Measurements from ENCODE around the gene TNFAIP2.

DNA sequence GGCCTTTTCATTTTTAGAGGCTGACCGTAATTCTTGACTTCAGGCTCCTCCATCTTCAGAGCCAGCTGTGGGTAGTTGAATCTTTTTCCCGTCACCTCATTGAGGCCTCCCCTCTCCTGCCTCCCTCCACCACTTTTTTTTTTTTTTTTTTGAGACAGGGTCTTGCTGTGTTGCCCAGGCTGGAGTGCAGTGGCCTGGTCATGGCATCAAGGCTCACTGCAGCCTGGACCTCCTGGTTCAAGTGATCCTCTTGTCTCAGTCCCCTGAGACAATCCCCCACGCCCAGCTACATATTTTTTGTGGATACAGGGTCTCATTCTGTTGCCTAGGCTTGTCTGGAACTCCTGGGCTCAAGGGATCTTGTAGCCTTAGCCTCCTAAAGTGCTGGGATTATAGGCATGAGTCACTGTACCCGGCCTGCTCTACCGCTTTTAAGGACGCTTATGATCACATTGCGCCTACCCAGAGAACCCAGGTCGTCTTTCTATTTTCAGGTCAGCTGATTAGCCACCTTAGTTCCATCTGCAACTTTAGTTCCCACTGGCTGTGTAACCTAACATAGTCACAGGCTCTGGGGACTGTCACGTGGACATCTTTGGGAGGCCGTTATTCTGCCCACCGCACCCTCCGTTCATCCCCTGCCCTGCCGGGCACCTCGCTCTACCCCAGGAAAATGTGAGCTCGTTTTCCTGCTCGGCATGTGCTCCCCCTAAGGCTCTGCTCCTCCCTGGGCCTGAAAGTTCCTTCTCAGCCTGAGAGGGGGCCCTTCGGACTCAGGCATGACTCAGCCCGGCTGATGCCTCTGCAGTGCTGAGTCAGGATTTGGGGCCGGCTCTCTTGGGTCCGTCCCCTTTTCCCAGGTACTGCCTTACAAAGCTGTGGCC lies 13.4 kb downstream of the TNFAIP2 start:
- TF ChIP-seq CTCF (IDR thresholded peaks at IDR 0.05) (no peak), POLR2A (IDR thresholded peaks at IDR 0.05) (no peak)
